DND-41 (cell line): ENCODE data around the gene PPFIBP1.

Source experiments
- ATAC-seq: fragments of 200-7000 bp; cut with Tn5 transposase; 3 replicates; pipeline ENCODE4 v1.9.1; 2021; ENCODE audit warnings: low read depth; ENCODE audit not compliant: insufficient read depth
- DNase-seq: peaks from one replicate; pipeline ENCODE4 v3.0.0-alpha.2; 2020
- H2AFZ ChIP-seq: 2 replicates; pipeline ENCODE4 v1.6.0; 2012; ENCODE audit warnings: low read depth, low read length
- H3K27ac ChIP-seq: 2 replicates; pipeline ENCODE4 v1.5.1; 2012; ENCODE audit warnings: low read length, inconsistent platforms
- H3K27me3 ChIP-seq: fragments of 200-600 bp; sonication (generic); 2 replicates; pipeline ENCODE4 v1.6.0; 2012; ENCODE audit warnings: low read length, mild to moderate bottlenecking, inconsistent platforms; ENCODE audit not compliant: insufficient read depth, poor library complexity
- H3K36me3 ChIP-seq: 2 replicates; pipeline ENCODE4 v1.5.1; 2012; ENCODE audit warnings: low read length, inconsistent platforms; ENCODE audit not compliant: insufficient read depth
- H3K4me1 ChIP-seq: 2 replicates; pipeline ENCODE4 v1.5.1; 2012; ENCODE audit warnings: mild to moderate bottlenecking, low read length; ENCODE audit not compliant: insufficient read depth
- H3K4me2 ChIP-seq: 2 replicates; pipeline ENCODE4 v1.6.0; 2012; ENCODE audit warnings: mild to moderate bottlenecking, moderate library complexity, low read length, inconsistent platforms; ENCODE audit not compliant: insufficient read depth
- H3K4me3 ChIP-seq, 2 experiments: fragments of 200-600 bp in 1 of 2; shearing (Covaris generic) in 1 of 2; 2 replicates each; pipeline ENCODE4 v1.5.1; 2012 to 2016; ENCODE audit warnings: inconsistent platforms in 2 of 2, low read length in 2 of 2, mild to moderate bottlenecking in 2 of 2, low read depth in 1 of 2, moderate library complexity in 1 of 2
- H3K79me2 ChIP-seq: 2 replicates; pipeline ENCODE4 v1.6.0; 2012; ENCODE audit warnings: low read length, inconsistent platforms; ENCODE audit not compliant: insufficient read depth
- H3K9ac ChIP-seq: 2 replicates; pipeline ENCODE4 v1.6.0; 2012; ENCODE audit warnings: low read depth, mild to moderate bottlenecking, inconsistent platforms, low read length, moderate library complexity
- H3K9me3 ChIP-seq: 2 replicates; pipeline ENCODE4 v1.5.1; 2012; ENCODE audit warnings: low read length, moderate library complexity, mild to moderate bottlenecking, inconsistent platforms; ENCODE audit not compliant: insufficient read depth, severe bottlenecking
- H4K20me1 ChIP-seq: 2 replicates; pipeline ENCODE4 v1.6.0; 2012; ENCODE audit warnings: low read length; ENCODE audit not compliant: insufficient read depth
- CTCF ChIP-seq: IDR thresholded peaks from 2 replicates; pipeline ENCODE4 v1.5.1; 2012; ENCODE audit warnings: borderline replicate concordance, low read length, moderate library complexity, mild to moderate bottlenecking; ENCODE audit not compliant: poor library complexity, severe bottlenecking; ENCODE audit errors: extremely low read depth
- EZH2 ChIP-seq: IDR thresholded peaks from 3 replicates; pipeline ENCODE4 v1.6.1; 2012; ENCODE audit warnings: borderline replicate concordance, low read depth, mild to moderate bottlenecking, moderate library complexity, low read length, inconsistent platforms; ENCODE audit not compliant: severe bottlenecking

PPFIBP1 gene

GRCh38 chr12:27644158-27644845, 120.3 kb downstream of the PPFIBP1 start:
- Histone ChIP-seq H2AFZ (no peak overlapping the region), H3K27me3 (no peaks in the 10 kb centered on the region), H3K79me2 (no peaks in the 10 kb centered on the region), H3K36me3 (no peaks in the 10 kb centered on the region), H3K9ac (no peak overlapping the region), H3K27ac (no peak overlapping the region), H4K20me1 (no peaks in the 10 kb centered on the region), H3K4me2 (no peak overlapping the region), H3K4me3 (no peak overlapping the region), H3K4me1 (no peaks in the 10 kb centered on the region), H3K9me3 (no peaks in the 10 kb centered on the region)
- no peak for DNase-seq
- no peak for ATAC-seq
- no peak for TF ChIP-seq CTCF
- no peak for TF ChIP-seq EZH2

DNA sequence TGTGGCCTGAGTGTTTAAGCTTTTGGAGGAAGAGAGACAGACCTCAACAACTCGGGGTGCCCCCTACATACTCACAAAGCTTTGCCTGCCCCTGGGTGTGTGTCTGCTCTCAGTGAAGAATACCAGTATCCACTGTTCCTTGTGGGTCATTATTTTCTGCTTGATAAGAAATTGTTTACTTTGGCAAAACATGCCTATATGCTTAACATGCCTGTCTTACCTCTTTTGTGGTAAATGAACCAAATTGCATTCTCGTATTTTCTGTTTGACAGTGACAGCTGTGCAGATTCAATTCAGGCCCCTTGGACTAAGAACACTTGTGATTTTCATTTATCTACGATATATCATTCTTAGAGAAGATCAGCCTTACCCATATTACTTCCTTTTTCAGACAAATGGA, 121.7 kb downstream of the PPFIBP1 start:
- no peaks in the 10 kb centered on the region for H4K20me1 ChIP-seq
- no peak overlapping the region for H3K4me3 ChIP-seq
- no peak overlapping the region for H3K27ac ChIP-seq
- ATAC-seq (no peak), DNase-seq (no peak)
- no peak overlapping the region for H3K9ac ChIP-seq
- TF ChIP-seq EZH2 (no peak), CTCF (no peak)
- no peak overlapping the region for H2AFZ ChIP-seq
- no peaks in the 10 kb centered on the region for H3K9me3 ChIP-seq
- H3K4me1 ChIP-seq: no peaks in the 10 kb centered on the region
- H3K4me2 ChIP-seq: no peak overlapping the region
- no peaks in the 10 kb centered on the region for H3K36me3 ChIP-seq
- no peaks in the 10 kb centered on the region for H3K79me2 ChIP-seq
- H3K27me3 ChIP-seq: no peaks in the 10 kb centered on the region

DNA sequence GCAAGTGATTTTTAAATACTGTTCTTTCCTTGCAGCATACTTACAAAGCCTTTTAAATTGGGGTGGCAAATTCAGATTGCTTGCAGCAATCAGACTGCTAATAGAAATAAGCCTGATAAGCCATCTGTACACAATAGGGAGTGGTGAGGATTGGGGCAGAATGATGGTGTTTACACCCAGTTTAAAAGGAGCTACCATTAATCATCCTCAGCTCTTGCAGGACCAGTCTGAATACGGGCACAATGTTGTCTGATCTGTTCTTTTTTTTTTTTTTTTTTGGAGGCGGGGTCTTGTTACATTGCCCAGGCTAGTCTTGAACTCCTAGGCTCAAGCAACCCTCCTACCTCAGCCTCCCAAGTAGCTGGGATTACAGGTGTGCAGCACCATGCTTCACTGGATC, 122.1 kb downstream of the PPFIBP1 start:
- Histone ChIP-seq H3K27me3 (no peaks in the 10 kb centered on the region), H3K4me3 (no peak overlapping the region), H3K36me3 (no peaks in the 10 kb centered on the region), H3K4me2 (no peak overlapping the region), H3K4me1 (no peaks in the 10 kb centered on the region), H3K27ac (no peak overlapping the region), H3K79me2 (no peaks in the 10 kb centered on the region), H3K9me3 (no peaks in the 10 kb centered on the region), H4K20me1 (no peaks in the 10 kb centered on the region), H3K9ac (no peak overlapping the region), H2AFZ (no peak overlapping the region)
- DNase-seq (no peak), ATAC-seq (no peak)
- TF ChIP-seq EZH2 (no peak), CTCF (no peak)

DNA sequence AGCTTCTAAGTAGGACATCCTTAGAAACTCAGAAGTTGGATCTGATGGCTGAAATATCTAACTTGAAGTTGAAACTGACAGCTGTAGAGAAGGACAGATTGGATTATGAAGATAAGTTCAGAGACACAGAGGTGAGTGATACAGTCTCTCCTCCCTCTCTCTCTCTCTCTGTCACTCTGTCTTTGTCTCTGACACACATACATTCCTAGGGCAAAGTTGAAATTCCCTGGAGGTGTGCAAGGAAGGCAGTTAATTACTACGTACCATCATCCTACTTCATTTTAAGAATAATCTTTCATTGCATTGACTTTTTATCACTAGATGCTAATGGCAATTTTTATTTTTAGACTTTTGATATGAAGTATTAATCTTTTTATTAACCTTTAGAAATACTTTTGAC, 126.0 kb downstream of the PPFIBP1 start:
- no peaks in the 10 kb centered on the region for H3K4me1 ChIP-seq
- no peak for TF ChIP-seq CTCF
- no peak for TF ChIP-seq EZH2
- H2AFZ ChIP-seq: no peak overlapping the region
- no peak for ATAC-seq
- H3K27ac ChIP-seq: no peak overlapping the region
- H3K4me3 ChIP-seq: no peak overlapping the region
- H4K20me1 ChIP-seq: no peaks in the 10 kb centered on the region
- no peaks in the 10 kb centered on the region for H3K27me3 ChIP-seq
- no peaks in the 10 kb centered on the region for H3K36me3 ChIP-seq
- no peak for DNase-seq
- H3K9me3 ChIP-seq: no peaks in the 10 kb centered on the region
- no peak overlapping the region for H3K4me2 ChIP-seq
- no peaks in the 10 kb centered on the region for H3K79me2 ChIP-seq
- H3K9ac ChIP-seq: no peak overlapping the region
